Stimulated activated CD8-positive, alpha-beta memory T cell treated with anti-CD3 and anti-CD28 coated beads, Interleukin-15, amount 100 ng/mL, for 24 hours (primary cell): ENCODE measurements around the gene EXOC2.

Experiments used
- DNase-seq: peaks from one replicate; pipeline ENCODE4 v3.0.0-alpha.2; 2020; ENCODE audit warnings: low read depth

EXOC2 gene

GRCh38 chr6:518218-518617, 174.7 kb downstream of the EXOC2 start:
- DNase-seq = no peak

DNA sequence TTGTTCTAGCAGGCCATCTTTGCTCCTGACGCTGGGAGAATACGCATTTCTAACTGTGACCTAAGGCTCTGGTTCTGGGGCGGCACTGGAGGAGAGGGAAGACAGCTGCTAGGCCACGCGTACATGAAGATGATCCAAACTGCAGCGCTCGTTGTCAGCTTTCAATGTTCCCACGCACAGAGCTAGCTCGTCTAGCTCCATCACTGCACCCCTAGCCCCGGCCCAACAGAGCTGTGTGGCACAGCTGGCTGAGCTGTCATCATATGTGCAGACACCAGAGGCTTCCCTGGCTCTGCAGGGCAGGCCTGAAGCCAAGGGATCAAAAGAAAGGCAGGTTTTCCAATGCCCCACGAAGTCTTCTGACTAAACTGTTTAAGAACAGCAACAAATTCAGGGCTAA, 176.7 kb downstream of the EXOC2 start:
- DNase-seq = no peak

- DNase-seq = no peak
Measured at GRCh38 chr6:515267-515666, 177.7 kb downstream of the EXOC2 start.

DNA sequence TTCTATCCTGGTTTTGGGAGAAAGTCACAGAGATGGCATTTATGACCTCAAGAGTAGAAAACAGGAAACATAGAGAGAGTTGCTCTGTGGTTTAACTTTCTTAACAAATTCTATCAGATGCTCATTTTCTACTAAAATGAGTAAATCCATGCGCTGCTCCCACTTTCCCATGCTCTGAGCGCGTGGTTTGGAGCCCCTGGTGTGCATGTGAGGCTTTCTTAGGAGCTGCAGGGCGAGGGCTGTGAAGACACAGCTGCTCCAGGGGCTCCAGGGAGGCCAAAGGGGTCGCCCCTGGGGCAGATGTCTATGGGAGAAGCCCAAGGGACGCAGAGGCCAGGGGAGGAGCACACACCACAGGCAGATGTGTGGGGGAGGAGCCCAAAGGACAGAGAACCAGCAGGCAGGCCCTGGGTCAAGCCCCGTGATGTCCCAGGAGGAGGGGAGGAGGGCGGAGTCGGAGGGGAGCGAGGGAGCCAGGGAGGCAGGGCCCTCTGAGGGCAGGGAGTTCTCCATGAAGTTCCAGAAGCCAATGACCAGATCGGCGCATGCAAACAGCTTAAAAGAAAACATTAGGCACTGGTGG, 178.5 kb downstream of the EXOC2 start:
- DNase-seq = no peak

- no peak for DNase-seq
Measured at GRCh38 chr6:513961-514360, 179.0 kb downstream of the EXOC2 start.

- DNase-seq = no peak
Measured at GRCh38 chr6:513058-513457, 179.9 kb downstream of the EXOC2 start.

DNA sequence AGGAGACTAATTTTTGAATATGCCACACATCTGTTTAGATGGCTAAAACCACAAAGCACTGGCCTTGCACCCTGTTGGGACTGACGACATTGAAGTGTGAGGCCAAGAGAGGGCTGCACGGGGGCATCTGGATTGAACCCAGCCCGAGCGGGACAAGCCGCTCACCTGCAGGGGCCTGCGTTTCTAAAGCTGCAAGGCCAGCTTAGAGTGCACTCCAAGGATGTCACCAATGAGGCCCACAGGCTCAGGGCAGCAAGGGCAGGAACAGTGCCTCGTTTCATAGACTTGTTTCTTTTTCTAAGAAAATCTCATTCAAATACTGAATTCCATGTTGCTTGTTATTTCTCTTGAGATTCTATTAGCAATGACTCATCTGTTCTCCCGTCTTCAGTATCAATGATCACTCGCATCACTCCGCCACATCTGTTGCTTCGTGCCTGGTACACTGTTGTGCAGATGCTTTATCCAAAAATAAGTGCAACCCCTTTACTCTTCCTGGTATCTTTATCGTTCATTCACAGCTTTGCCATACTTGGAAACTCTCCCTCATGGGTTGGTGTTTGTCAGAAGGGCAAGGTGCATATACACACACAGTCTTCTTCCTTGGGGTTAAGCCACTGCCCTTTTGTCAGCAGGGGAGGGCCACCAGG, 181.3 kb downstream of the EXOC2 start:
- no peak for DNase-seq

- no peak for DNase-seq
Measured at GRCh38 chr6:509676-510075, 183.3 kb downstream of the EXOC2 start.

DNA sequence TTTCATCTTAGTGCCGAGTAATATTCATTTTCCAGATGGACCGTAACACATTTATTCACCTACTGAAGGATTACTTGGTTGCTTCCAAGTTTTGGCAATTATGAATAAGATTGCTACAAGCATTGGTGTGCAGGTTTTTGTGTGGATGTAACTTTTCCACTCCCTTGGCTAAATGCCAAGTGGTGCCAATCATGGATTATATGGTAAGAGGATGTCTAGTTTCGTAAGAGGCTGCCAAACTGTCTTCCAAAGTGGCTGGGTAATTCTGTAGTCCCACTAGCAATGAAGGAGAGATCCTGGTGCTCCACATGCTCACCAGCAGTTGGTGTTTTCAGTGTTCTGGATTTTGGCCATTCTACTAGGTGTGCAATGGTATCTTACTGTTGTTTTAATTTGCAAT, 184.3 kb downstream of the EXOC2 start:
- DNase-seq = no peak

DNA sequence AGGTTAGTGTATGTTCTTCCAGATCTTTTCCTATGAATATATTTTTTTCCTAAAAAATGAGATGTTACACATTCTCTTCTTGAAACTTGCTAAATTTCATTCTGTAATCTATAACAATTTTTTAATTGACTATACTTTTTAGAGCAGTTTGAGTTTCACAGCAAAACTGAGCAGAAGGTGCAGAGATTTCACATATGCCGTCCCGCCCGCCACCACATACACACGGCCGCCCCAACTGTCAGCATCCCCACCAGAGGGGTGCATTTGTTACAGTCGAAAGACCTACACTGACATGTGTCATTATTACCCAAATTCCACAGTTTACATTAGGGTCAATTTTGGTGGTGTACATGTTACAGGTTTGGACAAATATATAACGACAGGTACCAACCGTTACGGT, 184.9 kb downstream of the EXOC2 start:
- no peak for DNase-seq

GRCh38 chr6:506920-507622, 185.9 kb downstream of the EXOC2 start:
- no peak for DNase-seq

- DNase-seq = no peak
Measured at GRCh38 chr6:506508-506907, 186.4 kb downstream of the EXOC2 start.

- DNase-seq = no peak
Measured at GRCh38 chr6:505374-505773, 187.6 kb downstream of the EXOC2 start.

DNA sequence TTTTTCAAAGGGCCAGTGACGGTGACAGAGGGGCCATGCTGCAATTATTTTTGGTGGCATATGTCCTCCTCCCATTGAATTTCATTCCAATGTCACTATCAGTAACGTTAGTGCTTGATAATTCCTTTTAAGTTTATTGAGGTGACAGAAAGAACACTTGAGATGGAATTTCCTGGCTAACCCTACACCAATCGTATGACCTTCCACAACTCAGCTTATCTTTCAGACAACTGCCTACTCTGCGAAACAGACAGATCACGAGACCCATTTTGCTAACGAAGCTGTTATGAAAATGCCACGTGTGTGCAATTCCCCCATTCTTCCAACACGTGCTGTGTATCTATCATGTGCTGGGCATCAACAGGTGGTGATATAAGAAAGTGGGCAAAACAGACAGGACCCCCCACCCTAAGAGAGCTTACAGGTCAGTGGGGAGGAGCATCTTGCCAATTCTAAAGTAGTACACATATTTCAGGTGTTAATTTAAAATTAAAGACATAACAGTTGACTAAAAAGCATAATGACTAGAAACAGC, 188.4 kb downstream of the EXOC2 start:
- no peak for DNase-seq

- no peak for DNase-seq
Measured at GRCh38 chr6:503610-504362, 189.2 kb downstream of the EXOC2 start.

GRCh38 chr6:502761-503160, 190.2 kb downstream of the EXOC2 start:
- DNase-seq = no peak

DNA sequence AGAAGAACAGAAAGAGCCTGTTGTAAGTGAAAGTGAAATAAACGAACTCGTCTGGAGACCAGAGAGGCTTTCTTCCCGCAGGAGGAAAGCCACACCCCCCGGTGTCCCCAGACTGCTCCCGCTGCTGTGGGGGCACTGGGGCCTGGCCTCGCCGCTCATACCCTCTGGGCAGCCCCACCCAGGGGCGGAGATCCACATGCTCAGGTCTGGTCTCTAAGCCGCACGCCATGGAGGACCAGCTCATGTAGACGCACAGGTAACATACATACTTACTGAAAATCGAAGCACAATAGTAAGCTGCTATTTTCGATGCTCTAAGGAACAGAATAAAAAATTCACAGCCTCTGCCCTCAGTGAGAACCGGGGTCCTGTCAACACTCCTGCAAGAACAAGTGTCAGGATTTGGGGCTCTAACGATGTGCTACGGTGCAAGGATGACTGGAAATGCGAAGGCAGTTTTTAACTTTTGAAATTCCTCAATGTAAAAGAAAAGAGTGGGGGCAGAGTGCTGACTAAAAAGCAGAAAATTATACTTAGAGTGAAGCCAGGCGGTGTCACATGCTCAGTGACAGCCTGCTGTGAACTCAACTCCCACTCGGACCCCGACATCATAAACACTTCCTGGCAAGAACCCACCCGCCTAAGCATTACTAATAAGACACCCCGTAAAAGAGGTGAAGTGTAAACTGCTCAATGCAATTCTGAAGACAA, 190.9 kb downstream of the EXOC2 start:
- DNase-seq = no peak

GRCh38 chr6:499617-500016, 193.3 kb downstream of the EXOC2 start:
- DNase-seq = no peak

DNA sequence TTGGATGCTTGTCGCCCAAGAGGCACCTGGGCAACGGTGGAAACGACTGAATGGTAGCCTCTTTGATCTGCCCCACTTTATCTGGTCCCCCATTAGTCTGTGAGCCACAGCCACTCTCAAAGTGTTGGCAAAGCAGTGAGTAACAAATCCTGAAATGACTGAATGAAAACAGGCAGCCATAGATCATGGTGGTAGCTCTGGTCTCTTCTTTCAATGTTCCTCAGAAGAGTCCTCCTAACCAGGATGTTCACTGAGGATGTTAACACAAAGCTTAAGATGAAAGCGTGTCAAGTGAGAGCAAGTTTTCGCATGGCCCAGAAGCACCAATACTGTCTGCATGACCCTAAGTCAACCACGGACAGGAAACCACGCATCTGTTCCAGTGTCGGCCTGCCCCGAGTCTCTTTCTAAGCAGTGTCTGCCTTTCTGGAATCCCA, 194.1 kb downstream of the EXOC2 start:
- DNase-seq = no peak

GRCh38 chr6:497258-497657, 195.7 kb downstream of the EXOC2 start:
- DNase-seq = no peak

- DNase-seq = no peak
Measured at GRCh38 chr6:496649-497048, 196.3 kb downstream of the EXOC2 start.

DNA sequence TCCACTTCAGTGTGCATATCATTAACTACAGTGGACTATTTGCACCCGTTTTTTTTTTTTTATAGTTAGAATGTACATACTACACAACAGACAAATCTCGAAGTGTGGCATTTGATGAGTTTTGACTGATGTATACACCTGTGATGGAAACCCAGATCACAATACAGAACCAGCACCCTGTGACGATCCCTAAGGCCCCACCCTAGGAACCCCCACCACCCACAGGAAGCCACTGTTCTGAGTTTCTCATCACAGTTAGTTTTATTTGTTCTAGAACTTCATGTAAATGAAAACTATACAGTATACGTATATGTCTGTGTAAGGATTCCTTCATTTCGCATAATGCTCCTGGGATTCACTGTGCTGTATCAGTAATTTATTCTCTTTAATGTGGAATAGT, 198.5 kb downstream of the EXOC2 start:
- no peak for DNase-seq
